Ascending aorta (tissue), 2 donors: Measurements from ENCODE around the gene ILK. TPM values are rescaled to one million over a fixed set of nuclear protein-coding genes. Genes with fewer than 3 reads are reported as not detected.

Experiments used
- DNase-seq, 2 donors: peaks; one replicate each; pipeline ENCODE4 v3.0.0-alpha.2; 2019; ENCODE audit warnings: low spot score in 2 of 2
- H3K27ac ChIP-seq, 2 donors: fragments of 200-600 bp; sonication (generic); one replicate each; pipeline ENCODE4 v1.5.1; 2016 to 2017; ENCODE audit warnings: mild to moderate bottlenecking in 1 of 2
- H3K27me3 ChIP-seq: fragments of 200-600 bp; sonication (generic); one replicate; pipeline ENCODE4 v1.5.1; 2017
- H3K36me3 ChIP-seq, 2 donors: fragments of 200-600 bp; sonication (generic); one replicate each; pipeline ENCODE4 v1.5.1; 2016
- H3K4me1 ChIP-seq, 2 donors: fragments of 200-600 bp; sonication (generic); one replicate each; pipeline ENCODE4 v1.5.1; 2016 to 2017; ENCODE audit warnings: mild to moderate bottlenecking in 1 of 2
- H3K4me3 ChIP-seq, 2 donors: fragments of 200-600 bp; sonication (generic); one replicate each; pipeline ENCODE4 v1.5.1; 2016 to 2017; ENCODE audit warnings: mild to moderate bottlenecking in 1 of 2
- H3K9me3 ChIP-seq, 2 donors: fragments of 200-600 bp; sonication (generic); one replicate each; pipeline ENCODE4 v1.5.1; 2016
- intact Hi-C: fragments of 100-400 bp; cut with DNase I; formaldehyde crosslinking; loops from one replicate; pipeline ENCODE4 v1.15.1; 2023
- total RNA-seq: library from RNA; depleted of rRNA; stranded (reverse); fragments of >200 nt; gene quantifications from one replicate; pipeline ENCODE4 v1.1.0, GENCODE V29; 2016
- TF ChIP-seq, protein P1 (sequence below), 3 experiments: fragments of 200-600 bp in 2 of 3; fragments of 450-650 bp in 1 of 3; sonication (generic) in 2 of 3; IDR thresholded peaks; one replicate each; pipeline ENCODE4 v1.5.1; 2016 to 2019; ENCODE audit warnings: antibody characterized with exemption in 3 of 3, mild to moderate bottlenecking in 1 of 3, moderate library complexity in 1 of 3

Gene ILK
- total RNA-seq, 1 donor from 2014 or later = 183 TPM

DNA sequence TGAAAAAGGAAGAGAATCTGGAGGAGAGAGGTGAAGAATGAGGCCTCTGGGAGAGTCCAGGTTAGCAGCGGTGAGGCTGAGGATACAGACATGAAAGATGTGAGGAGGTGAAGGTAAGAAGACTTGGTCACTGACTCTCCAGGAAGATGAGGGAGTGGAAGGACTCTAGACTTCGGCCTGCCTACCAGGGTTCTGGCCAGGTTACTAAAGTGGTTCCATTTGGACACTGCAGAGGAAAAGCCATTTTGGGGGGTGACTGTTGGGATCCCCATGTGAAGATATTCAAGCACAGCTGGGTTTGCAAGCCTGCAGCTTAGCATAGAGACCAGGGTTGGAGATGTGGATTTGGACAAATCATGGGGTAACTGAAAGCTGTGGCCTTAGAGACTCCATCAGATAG is 44.3 kb downstream of the ILK start:
- H3K27ac ChIP-seq = peak overlapping the region; percentile 78 to 82
- DNase-seq = peak in 1 of 2 donors; percentile 54
- intact Hi-C loops = no loop called here
- H3K9me3 ChIP-seq = no peaks in the 10 kb centered on the region
- TF ChIP-seq, protein P1, sequence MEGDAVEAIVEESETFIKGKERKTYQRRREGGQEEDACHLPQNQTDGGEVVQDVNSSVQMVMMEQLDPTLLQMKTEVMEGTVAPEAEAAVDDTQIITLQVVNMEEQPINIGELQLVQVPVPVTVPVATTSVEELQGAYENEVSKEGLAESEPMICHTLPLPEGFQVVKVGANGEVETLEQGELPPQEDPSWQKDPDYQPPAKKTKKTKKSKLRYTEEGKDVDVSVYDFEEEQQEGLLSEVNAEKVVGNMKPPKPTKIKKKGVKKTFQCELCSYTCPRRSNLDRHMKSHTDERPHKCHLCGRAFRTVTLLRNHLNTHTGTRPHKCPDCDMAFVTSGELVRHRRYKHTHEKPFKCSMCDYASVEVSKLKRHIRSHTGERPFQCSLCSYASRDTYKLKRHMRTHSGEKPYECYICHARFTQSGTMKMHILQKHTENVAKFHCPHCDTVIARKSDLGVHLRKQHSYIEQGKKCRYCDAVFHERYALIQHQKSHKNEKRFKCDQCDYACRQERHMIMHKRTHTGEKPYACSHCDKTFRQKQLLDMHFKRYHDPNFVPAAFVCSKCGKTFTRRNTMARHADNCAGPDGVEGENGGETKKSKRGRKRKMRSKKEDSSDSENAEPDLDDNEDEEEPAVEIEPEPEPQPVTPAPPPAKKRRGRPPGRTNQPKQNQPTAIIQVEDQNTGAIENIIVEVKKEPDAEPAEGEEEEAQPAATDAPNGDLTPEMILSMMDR (IDR thresholded peaks at IDR 0.05) = no peak
- H3K4me3 ChIP-seq = no peak overlapping the region
- no peaks in the 10 kb centered on the region for H3K36me3 ChIP-seq
- peaks cover 14 to 26% of the 10 kb centered on the region in 2 donors for H3K4me1 ChIP-seq
- H3K27me3 ChIP-seq = no peaks in the 10 kb centered on the region

DNA sequence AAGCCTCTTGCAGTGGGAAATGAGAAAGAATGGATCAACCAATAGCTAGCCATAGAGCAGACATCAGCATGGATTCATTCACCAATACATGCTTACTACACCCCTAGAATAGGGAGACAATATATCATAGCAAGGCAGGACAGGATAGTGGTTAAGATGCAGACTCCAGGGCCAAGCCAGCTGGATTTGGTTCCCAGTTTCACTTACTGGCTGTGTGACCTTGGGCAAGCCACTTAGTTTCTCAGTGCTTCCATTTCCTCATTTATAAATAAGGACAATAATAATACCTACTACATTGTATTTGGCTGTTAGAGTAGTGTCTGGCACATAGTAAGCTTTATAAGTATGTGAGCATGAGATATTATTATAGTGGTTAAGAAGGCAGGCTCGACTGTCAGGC is 44.9 kb downstream of the ILK start:
- intact Hi-C loops = no loop called here
- peak overlapping the region; percentile 78 to 82 for H3K27ac ChIP-seq

DNA sequence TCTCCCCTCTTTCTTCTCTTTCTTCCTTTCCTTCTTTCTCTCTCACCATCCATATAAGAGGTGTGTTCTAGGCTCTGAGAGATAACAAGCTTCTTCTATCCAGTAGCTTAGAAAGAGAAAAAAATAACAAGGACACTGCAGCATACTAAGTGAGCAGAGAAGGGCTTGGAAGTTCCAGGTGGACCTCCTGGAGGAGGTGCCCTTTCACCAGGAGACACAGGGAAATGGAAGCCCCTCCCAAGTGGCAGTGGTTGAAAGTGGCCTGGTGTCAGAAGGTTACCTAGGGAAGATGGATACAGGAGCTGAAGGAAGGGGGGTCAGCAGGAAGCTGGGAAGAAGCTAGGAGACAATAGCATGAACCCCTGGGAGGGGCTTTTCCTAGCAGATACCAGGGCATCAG is 46.5 kb downstream of the ILK start:
- no peaks in the 10 kb centered on the region for H3K36me3 ChIP-seq
- peak overlapping the region in 1 of 2 donors; percentile 82 for H3K27ac ChIP-seq
- TF ChIP-seq, protein P1 (IDR thresholded peaks at IDR 0.05) = no peak
- no peaks in the 10 kb centered on the region for H3K27me3 ChIP-seq
- intact Hi-C loops = no loop called here
- DNase-seq = no peak
- H3K4me1 ChIP-seq = peaks cover 14 to 29% of the 10 kb centered on the region in 2 donors
- H3K9me3 ChIP-seq = no peaks in the 10 kb centered on the region
- no peak overlapping the region for H3K4me3 ChIP-seq

More for the DNA sequence above, 44.9 kb downstream of the ILK start:
- peaks cover 14 to 26% of the 10 kb centered on the region in 2 donors for H3K4me1 ChIP-seq
- H3K9me3 ChIP-seq = no peaks in the 10 kb centered on the region
- DNase-seq = peak in 1 of 2 donors; percentile 54
- no peaks in the 10 kb centered on the region for H3K27me3 ChIP-seq
- no peaks in the 10 kb centered on the region for H3K36me3 ChIP-seq
- TF ChIP-seq, protein P1 (IDR thresholded peaks at IDR 0.05) = no peak
- H3K4me3 ChIP-seq = no peak overlapping the region

DNA sequence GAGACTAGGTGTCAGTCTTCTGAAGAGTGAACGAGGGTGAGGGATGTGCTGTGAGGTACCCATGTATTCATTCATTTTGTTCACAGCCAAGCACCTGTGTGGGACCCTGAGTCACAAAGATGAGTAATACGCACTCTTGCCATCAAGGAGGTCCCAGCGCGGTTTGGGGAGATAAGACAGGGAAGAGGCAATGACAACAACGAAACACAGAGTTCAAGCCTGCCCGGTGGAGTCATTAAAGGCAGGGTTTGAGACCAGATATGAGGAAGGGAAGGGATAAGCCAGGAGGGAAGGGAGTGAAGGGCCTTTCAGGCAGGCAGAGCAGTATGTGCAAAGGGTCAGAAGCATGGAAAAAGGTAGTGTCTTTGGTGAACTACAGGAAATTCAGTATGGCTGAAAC is 47.4 kb downstream of the ILK start:
- TF ChIP-seq, protein P1 (IDR thresholded peaks at IDR 0.05) = no peak
- intact Hi-C loops = no loop called here
- peak overlapping the region in 1 of 2 donors; percentile 7 for H3K27ac ChIP-seq
- H3K4me3 ChIP-seq = no peak overlapping the region
- no peaks in the 10 kb centered on the region for H3K9me3 ChIP-seq
- H3K4me1 ChIP-seq = peaks cover 13 to 23% of the 10 kb centered on the region in 2 donors
- no peaks in the 10 kb centered on the region for H3K36me3 ChIP-seq
- H3K27me3 ChIP-seq = no peaks in the 10 kb centered on the region
- no peak for DNase-seq

DNA sequence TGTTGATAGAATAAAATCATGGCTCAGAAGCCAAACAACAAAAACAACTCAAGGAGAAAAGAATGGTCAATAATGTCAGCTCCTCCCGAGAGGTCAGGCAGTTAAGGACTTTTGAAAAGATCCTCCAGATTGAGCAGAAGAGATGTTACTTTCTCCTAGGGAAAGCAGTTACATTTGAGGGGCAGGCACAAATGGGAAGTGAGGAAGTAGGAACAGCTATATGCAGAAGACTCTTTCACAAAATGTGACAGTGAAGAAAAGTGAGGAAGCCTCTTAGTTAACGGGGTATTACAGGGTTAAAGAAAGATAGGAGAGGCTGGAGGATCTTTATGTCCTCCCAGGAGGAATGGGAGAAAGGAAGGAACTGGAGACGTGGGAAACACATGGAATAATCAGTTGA is 48.6 kb downstream of the ILK start:
- Histone ChIP-seq H3K27me3 (no peaks in the 10 kb centered on the region), H3K27ac (peak overlapping the region; percentile 8 to 40), H3K4me1 (peaks cover 2 to 20% of the 10 kb centered on the region in 2 donors), H3K36me3 (no peaks in the 10 kb centered on the region), H3K4me3 (no peak overlapping the region), H3K9me3 (no peaks in the 10 kb centered on the region)
- no peak for DNase-seq
- intact Hi-C loops = no loop called here
- TF ChIP-seq, protein P1 (IDR thresholded peaks at IDR 0.05) = no peak

DNA sequence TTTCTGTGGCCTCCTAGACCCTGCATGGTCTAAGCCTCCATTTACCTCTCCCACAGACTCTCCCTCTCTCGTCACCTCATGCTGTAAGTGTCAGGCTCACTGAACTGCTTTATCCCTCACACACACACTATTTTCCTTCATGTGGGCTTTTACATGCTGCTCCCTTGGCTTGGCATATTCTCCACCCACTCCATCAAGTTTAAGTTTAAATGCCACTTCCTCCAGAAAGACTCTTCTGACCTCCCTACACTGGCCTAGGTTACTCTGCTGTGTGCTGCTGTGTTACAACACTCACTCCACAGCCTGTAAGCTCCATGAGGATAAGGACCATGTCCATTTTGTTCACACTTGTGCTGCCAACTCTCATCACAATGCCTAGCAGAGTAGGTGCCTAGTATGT is 49.5 kb downstream of the ILK start:
- TF ChIP-seq, protein P1 (IDR thresholded peaks at IDR 0.05) = no peak
- Histone ChIP-seq H3K27me3 (no peaks in the 10 kb centered on the region), H3K4me1 (peaks cover 0 to 14% of the 10 kb centered on the region in 2 donors), H3K4me3 (no peak overlapping the region), H3K36me3 (no peaks in the 10 kb centered on the region), H3K9me3 (no peaks in the 10 kb centered on the region), H3K27ac (peak overlapping the region; percentile 40 to 45)
- intact Hi-C loops = no loop called here
- DNase-seq = no peak
